Heart right ventricle (tissue), 16 donors: ENCODE data around the gene PRUNE1. TPM values are rescaled to one million over a fixed set of nuclear protein-coding genes. Genes with fewer than 3 reads are reported as not detected.
A peak's percentile ranks its signal among the peaks of the same experiment; 100 is the strongest.

Experiments used
- ATAC-seq, 8 donors: fragments of 200-7000 bp; cut with Tn5 transposase; one replicate each; pipeline ENCODE4 v1.9.1; 2020; ENCODE audit warnings: mild to moderate bottlenecking in 8 of 8, moderate library complexity in 8 of 8, moderate number of reproducible peaks in 1 of 8
- DNase-seq, 2 donors: peaks; one replicate each; pipeline ENCODE4 v3.0.0-alpha.2; 2020
- H3K27ac ChIP-seq, 10 donors: fragments of 200-600 bp; sonication (generic) in 2 of 10; one replicate each; pipeline versions ENCODE4 v1.5.0 to v1.8.0; 2020 to 2022; ENCODE audit warnings: mild to moderate bottlenecking in 3 of 10
- H3K27me3 ChIP-seq, 7 donors: fragments of 200-600 bp; one replicate each; pipeline ENCODE4 v1.8.0; 2021 to 2022; ENCODE audit warnings: mild to moderate bottlenecking in 2 of 7
- H3K36me3 ChIP-seq, 9 donors: fragments of 200-600 bp; sonication (generic) in 1 of 9; one replicate each; pipeline versions ENCODE4 v1.5.0 to v1.8.0; 2020 to 2022; ENCODE audit warnings: mild to moderate bottlenecking in 2 of 9
- H3K4me1 ChIP-seq, 9 donors: fragments of 200-600 bp; sonication (generic) in 1 of 9; one replicate each; pipeline versions ENCODE4 v1.5.0 to v1.8.0; 2020 to 2022; ENCODE audit warnings: mild to moderate bottlenecking in 4 of 9
- H3K4me3 ChIP-seq, 10 donors: fragments of 200-600 bp; sonication (generic) in 2 of 10; one replicate each; pipeline versions ENCODE4 v1.5.0 to v1.8.0; 2020 to 2022; ENCODE audit warnings: mild to moderate bottlenecking in 7 of 10, moderate library complexity in 2 of 10
- H3K9me3 ChIP-seq, 11 donors: fragments of 200-600 bp in 10 of 11; sonication (generic) in 2 of 11; one replicate each; pipeline versions ENCODE4 v1.5.0 to v1.8.0; 2013 to 2022; ENCODE audit warnings: mild to moderate bottlenecking in 2 of 11, control low read depth in 1 of 11, moderate library complexity in 1 of 11
- CTCF ChIP-seq, 9 donors: fragments of 200-600 bp; sonication (generic) in 2 of 9; IDR thresholded peaks; one replicate each; pipeline versions ENCODE4 v1.5.0 to v1.8.0; 2021 to 2022; ENCODE audit warnings: antibody characterized with exemption in 9 of 9, mild to moderate bottlenecking in 5 of 9, moderate library complexity in 1 of 9
- WGBS, 2 donors: extraction: QIAGEN DNeasy Blood & Tissue Kit; methylation state at CpG; one replicate each; pipeline ENCODE4 v1.1.7; 2013; ENCODE audit warnings: inconsistent platforms in 1 of 2; 5-methylcytosine and 5-hydroxymethylcytosine counted together
- intact Hi-C, 10 donors: fragments of 100-400 bp; cut with DNase I; formaldehyde crosslinking; loops; one replicate each; pipeline versions ENCODE4 v1.11.1 to v1.14.2; 2022
- polyA plus RNA-seq, 2 donors: library from polyadenylated mRNA; stranded (reverse); fragments of 200-250 nt; gene quantifications; one replicate each; pipeline ENCODE4 v1.2.3, GENCODE V29; 2013
- total RNA-seq, 10 donors: library from RNA; stranded (reverse); fragmentation: NEBNext Ultra II Directional in 3 of 10; extraction: Animal tissue kit (Norgen Biotek cat#: 25700) in 3 of 10; gene quantifications; one replicate each; pipeline versions ENCODE4 v1.2.1 to v1.2.4, GENCODE V29; 2021 to 2023
- donor health status: Arrhythmogenic right ventricular cardiomyopathy.
- donor health status: ischemic (EF 13 %, LVEDD 7.1; RV severe dilation, severe dysfunction).
- donor health status: healthy with polysubstance abuse.
- donor health status: DM: no; HTN: yes; CAD: no.
- donor health status: DM: no; HTN: no; CAD: no.
- donor health status: ischemic (EF 25% LVEDD 6.9; RV normal size, moderate dysfunction).
- donor health status: ischemic (EF 25% LVEDD 5.7; RV mildly dilated, moderate dysfunction).
- donor health status: healthy.
- donor health status: DM: yes; HTN: yes; CAD: no.
- donor health status: Ischemic cardiomyopathy.
- donor health status: ischemic (EF 35%, LVEDD 5.7; RV mildly dilated, moderate dysfunction).
- donor health status: nonischemic (EF 11% LVEDD 7.7; RV severe dilation, severe dysfunction).
- donor health status: DM: yes; HTN: yes; CAD: no.
- donor health status: PGD.
- donor health status: ischemic (EF 29% LVEDD 5.4; RV normal size, mild dysfunction).
- donor health status: nonischemic (EF 23%, LVEDD 6.1; RV moderate dilation, normal function).

Gene PRUNE1
- total and polyA plus RNA-seq, 12 donors: 11.5 to 50.1 (median 43.9) TPM

GRCh38 chr1:150971583-150972416, 36.4 kb upstream of the PRUNE1 start:
- intact Hi-C loops: loop anchor here in 4 of 10 donors (5.0 to 10.0 kb wide), 3 partner anchors 44 to 347 kb away; partner anchors contain the start of genes SETDB1 (in 3 of the 4), ARNT (in 2 of the 4) and ENSA (in 1 of the 4)
- Histone ChIP-seq H3K9me3 (no peaks in the 10 kb centered on the region), H3K27me3 (no peaks in the 10 kb centered on the region), H3K4me3 (peak overlapping the region in 6 of 10 donors; percentile 12 to 96 (median 90)), H3K4me1 (peaks cover 25 to 56% (median 48%) of the 10 kb centered on the region in 9 donors), H3K27ac (peak overlapping the region; percentile 11 to 98 (median 96)), H3K36me3 (peaks cover 0 to 26% (median 18%) of the 10 kb centered on the region in 9 donors)
- WGBS, 2 donors: 56 to 57% methylated on average over 6 of the region's 6 CpGs
- TF ChIP-seq CTCF (IDR thresholded peaks at IDR 0.05): peak in 1 of 9 donors; percentile 8
- ATAC-seq: peak in 3 of 8 donors; percentile 1 to 22 (median 7)
- DNase-seq: no peak

GRCh38 chr1:150972417-150972940, 35.8 kb upstream of the PRUNE1 start:
- Histone ChIP-seq H3K27me3 (no peaks in the 10 kb centered on the region), H3K4me1 (peaks cover 25 to 63% (median 48%) of the 10 kb centered on the region in 9 donors), H3K36me3 (peaks cover 0 to 19% (median 11%) of the 10 kb centered on the region in 9 donors), H3K9me3 (no peaks in the 10 kb centered on the region), H3K27ac (peak overlapping the region in 9 of 10 donors; percentile 93 to 98 (median 97)), H3K4me3 (peak overlapping the region in 9 of 10 donors; percentile 78 to 96 (median 93))
- DNase-seq (no peak), ATAC-seq (no peak)
- intact Hi-C loops: loop anchor here in 4 of 10 donors (5.0 to 10.0 kb wide), 3 partner anchors 45 to 348 kb away; partner anchors contain the start of genes SETDB1 (in 3 of the 4), ARNT (in 2 of the 4) and ENSA (in 1 of the 4)
- 53 to 56% methylated on average over 4 of the region's 4 CpGs for WGBS, 2 donors
- peak in 1 of 9 donors; percentile 2 for TF ChIP-seq CTCF (IDR thresholded peaks at IDR 0.05)

GRCh38 chr1:150973258-150973835, 34.9 kb upstream of the PRUNE1 start:
- peak; percentile 18 to 29 for DNase-seq
- ATAC-seq: peak in 2 of 8 donors; percentile 11 to 25
- intact Hi-C loops: loop anchor here in 4 of 10 donors (5.0 to 10.0 kb wide), 3 partner anchors 46 to 349 kb away; partner anchors contain the start of genes SETDB1 (in 3 of the 4), ARNT (in 2 of the 4) and ENSA (in 1 of the 4)
- Histone ChIP-seq H3K27ac (peak overlapping the region; percentile 93 to 98 (median 96)), H3K4me3 (peak overlapping the region; percentile 40 to 96 (median 93)), H3K9me3 (no peaks in the 10 kb centered on the region), H3K4me1 (peaks cover 25 to 72% (median 48%) of the 10 kb centered on the region in 9 donors), H3K36me3 (peaks cover 0 to 10% (median 3%) of the 10 kb centered on the region in 9 donors), H3K27me3 (no peaks in the 10 kb centered on the region)
- no peak for TF ChIP-seq CTCF (IDR thresholded peaks at IDR 0.05)
- 4 to 14% methylated on average over 15 of the region's 15 CpGs for WGBS, 2 donors
